ENCODE results near the gene DNPEP. TPM values are rescaled to one million over a fixed set of nuclear protein-coding genes. Genes with fewer than 3 reads are reported as not detected.

DNPEP gene
- total and polyA plus RNA-seq, 8 donors, result 41.6 to 86.4 (median 68.7) TPM

- ATAC-seq, result no peak
- DNase-seq, result no peak
- H3K4me3 ChIP-seq, result no peak overlapping the region
- H3K9me3 ChIP-seq, result no peaks in the 10 kb centered on the region
- TF ChIP-seq CTCF (IDR thresholded peaks at IDR 0.05), result no peak
- no peak overlapping the region for H3K27ac ChIP-seq
- H3K36me3 ChIP-seq, result no peaks in the 10 kb centered on the region
- H3K27me3 ChIP-seq, result no peaks in the 10 kb centered on the region
- H3K4me1 ChIP-seq, result peaks cover 0 to 7% of the 10 kb centered on the region in 2 donors
- intact Hi-C loops (cut with DNase I), result no loop called here
These were observed 5.0 kb upstream of the DNPEP start for GRCh38 chr2:219392754-219393153.

- Histone ChIP-seq H3K27me3 (no peaks in the 10 kb centered on the region), H3K27ac (peak overlapping the region; percentile 73 to 84), H3K36me3 (peaks cover 0 to 24% of the 10 kb centered on the region in 2 donors), H3K4me3 (peak overlapping the region; percentile 17 to 66), H3K9me3 (no peaks in the 10 kb centered on the region), H3K4me1 (peaks cover 7 to 40% of the 10 kb centered on the region in 2 donors)
- no peak for TF ChIP-seq CTCF (IDR thresholded peaks at IDR 0.05)
- DNase-seq (no peak), ATAC-seq (no peak)
- intact Hi-C loops (cut with DNase I), result no loop called here
These were observed 1.1 kb upstream of the DNPEP start for GRCh38 chr2:219388907-219389156.

- Histone ChIP-seq H3K9me3 (no peaks in the 10 kb centered on the region), H3K27me3 (no peaks in the 10 kb centered on the region), H3K27ac (peak overlapping the region; percentile 73 to 84), H3K4me3 (peak overlapping the region; percentile 17 to 66), H3K36me3 (peaks cover 0 to 29% of the 10 kb centered on the region in 2 donors), H3K4me1 (peaks cover 7 to 41% of the 10 kb centered on the region in 2 donors)
- peak; percentile 56 to 77 for TF ChIP-seq CTCF (IDR thresholded peaks at IDR 0.05)
- intact Hi-C loops (cut with DNase I), result no loop called here
- peak; percentile 93 to 100 (median 98) for DNase-seq
- ATAC-seq, result peak; percentile 84
These were observed 602 bp upstream of the DNPEP start for GRCh38 chr2:219388121-219388906.

- intact Hi-C loops (cut with DNase I), result no loop called here
- peak overlapping the region; percentile 84 to 91 for H3K27ac ChIP-seq
These were observed 1.0 kb downstream of the DNPEP start for GRCh38 chr2:219386532-219387280.

More at GRCh38 chr2:219386532-219387280, 1.0 kb downstream of the DNPEP start:
- peaks cover 7 to 41% of the 10 kb centered on the region in 2 donors for H3K4me1 ChIP-seq
- no peak for ATAC-seq
- H3K36me3 ChIP-seq, result peaks cover 0 to 46% of the 10 kb centered on the region in 2 donors
- DNase-seq, result no peak
- peak overlapping the region; percentile 61 to 66 for H3K4me3 ChIP-seq
- H3K9me3 ChIP-seq, result no peaks in the 10 kb centered on the region
- TF ChIP-seq CTCF (IDR thresholded peaks at IDR 0.05), result no peak
- no peaks in the 10 kb centered on the region for H3K27me3 ChIP-seq

All from left lung (tissue), 10 donors.